K562 treated with DMSO at 1 percent for 24 hours (cell line): ENCODE data around the gene TMBIM4. TPM values are rescaled to one million over a fixed set of nuclear protein-coding genes. Genes with fewer than 3 reads are reported as not detected.

Experiments
- total RNA-seq: library from RNA; unstranded; fragments of 300-600 nt; gene quantifications from 2 replicates; pipeline ENCODE4 v1.2.3, GENCODE V29; 2022; ENCODE audit warnings: low read depth; ENCODE audit not compliant: insufficient read depth

TMBIM4 gene
- 42.6 and 74.4 TPM in 2 replicates for total RNA-seq

DNA sequence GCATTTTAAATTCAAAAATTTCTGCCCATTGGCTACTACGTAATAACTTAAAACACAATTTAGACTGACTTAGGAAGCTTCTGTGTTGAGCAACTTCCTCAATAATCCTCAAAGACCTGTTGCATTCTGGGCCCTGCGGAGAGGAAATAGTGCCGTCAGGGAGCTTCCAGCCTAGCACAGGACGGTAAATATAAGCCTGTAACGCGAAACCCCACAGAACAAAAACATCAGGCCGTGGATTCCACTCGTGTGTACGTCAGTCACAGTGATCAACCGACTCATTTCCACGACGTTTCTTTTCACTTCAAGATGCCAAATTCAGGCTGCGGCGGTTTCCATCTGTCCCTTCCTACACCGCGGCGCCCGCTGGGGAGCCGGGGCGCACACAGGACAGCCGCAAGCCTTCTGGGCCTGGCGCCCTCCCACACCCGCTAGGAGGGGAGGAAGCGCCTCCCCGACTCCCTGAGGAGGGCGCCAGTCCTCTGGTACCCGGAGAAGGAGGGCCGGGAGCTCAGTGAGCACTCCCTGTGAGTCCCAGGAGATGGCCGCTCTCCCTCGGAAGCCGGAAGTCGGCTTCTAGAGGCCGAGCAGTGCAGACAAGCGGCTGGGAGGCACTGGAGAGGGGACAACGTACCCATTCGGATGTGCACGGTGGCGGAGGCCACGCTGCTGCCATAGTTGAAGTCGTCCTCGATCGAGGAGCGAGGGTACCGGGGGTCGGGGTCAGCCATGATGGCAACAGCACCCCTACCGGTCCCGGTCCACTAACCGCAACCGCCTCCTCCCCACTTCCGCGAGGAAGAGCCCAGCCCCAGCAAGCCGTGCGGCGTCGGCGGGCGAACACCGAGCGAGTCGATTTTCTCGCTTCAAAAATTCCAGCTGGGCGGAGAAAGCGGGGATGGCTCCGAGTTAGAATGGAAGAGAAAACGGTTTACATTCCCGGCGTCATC, at the start of gene TMBIM4:
Gene TMBIM4 (minus strand): TSS at position 776 of the 950 bp plus-strand sequence. CDS start 45 bp downstream, at position 731.

DNA sequence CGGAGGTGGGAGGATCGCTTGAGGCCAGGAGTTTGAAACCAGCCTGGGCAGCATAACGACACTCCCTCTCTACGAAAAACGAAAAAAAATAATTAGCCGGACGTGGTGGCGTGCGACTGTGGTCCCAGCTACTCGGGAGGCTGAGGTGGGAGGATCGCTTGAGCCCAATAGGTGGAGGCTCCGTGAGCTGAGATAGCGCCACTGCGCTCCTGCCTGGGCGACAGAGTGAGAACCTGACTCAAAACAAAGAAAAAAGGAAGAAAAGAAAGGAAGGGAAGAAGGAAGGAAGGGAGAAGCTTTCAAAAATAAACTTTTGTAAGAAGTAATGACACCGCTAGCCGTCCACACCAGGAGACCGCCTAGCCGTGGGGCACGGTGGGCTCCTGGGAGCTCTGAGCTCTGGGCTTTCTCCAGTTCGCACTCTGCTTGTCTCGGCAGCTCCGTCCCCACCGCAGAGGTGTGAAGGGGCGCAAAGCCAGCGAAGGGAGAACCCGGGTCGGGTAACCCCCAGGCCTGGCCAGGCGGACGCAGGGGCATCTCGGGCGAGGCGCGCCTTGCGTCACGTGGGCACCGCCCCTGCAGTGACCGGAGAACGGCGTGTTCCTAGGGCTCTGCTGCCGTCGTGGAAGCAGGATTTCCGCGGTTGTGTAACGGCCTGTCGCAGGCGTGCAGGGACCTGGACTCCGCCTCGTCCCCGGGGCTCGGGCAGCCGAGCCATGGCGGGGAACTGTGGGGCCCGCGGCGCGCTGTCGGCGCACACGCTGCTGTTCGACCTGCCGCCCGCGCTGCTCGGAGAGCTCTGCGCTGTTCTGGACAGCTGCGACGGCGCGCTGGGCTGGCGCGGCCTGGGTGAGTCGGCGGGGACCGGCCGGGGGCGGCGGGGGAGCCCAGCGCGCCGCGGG, 19.0 kb upstream of the TMBIM4 start, which contains the start of gene IRAK3:
Gene IRAK3 (plus strand): TSS at position 631 of the 902 bp plus-strand sequence. CDS start 86 bp downstream, at position 717.

DNA sequence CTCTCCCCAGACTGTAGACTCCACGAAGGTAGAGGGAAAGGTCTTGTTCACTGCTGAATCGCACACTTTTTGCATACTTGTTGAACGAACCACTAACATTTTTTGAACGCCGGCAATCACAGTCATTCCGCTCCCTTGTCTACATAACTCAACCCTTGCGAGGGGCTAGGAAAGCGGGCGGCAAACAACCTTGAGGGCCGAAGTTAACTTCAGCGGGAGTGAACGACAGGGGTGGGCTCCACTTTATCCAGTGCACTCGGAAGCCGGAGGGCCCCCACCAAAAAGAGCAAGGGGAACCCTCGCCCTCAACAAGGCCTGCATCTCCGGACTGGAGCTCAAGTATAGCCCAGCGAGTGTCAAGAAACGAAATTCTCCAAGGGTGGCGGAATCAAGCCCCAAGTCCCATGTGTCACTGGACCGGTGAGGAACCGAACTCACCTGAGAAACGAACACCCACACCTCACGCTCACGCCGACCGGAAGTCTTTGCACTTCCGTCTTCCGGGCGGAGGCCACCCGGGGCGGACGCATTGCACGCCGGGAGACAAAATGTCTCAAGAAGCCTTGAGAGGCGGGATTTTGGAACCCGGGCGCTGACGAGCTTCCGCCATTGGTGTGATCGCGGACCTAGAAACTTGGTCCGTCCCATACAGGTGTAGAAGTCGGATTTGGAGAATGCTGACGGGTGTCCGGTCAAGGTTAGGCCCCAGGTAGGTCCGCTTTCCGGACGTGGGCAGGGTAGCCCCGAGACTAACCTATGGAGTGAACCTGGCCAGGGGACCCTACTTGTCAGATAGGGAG, 39.3 kb downstream of the TMBIM4 start, which contains the start of gene LLPH:
Gene LLPH (minus strand): TSS at position 484 of the 800 bp plus-strand sequence. CDS start 1,644 bp downstream, outside the sequence.

Other genes with a start within 250 kb of the TMBIM4 start
- 13.7 and 17.0 TPM in 2 replicates for gene LLPH, start 39.2 kb downstream of the TMBIM4 start, total RNA-seq
- not detected in 2 replicates for gene IRAK3, start 19.2 kb upstream of the TMBIM4 start, total RNA-seq
- 0.68 and 1.3 TPM in 2 replicates for gene HELB, start 132.5 kb upstream of the TMBIM4 start, total RNA-seq